MM.1S (cell line): ENCODE data around the gene AMT.

Experiments used
- DNase-seq: peaks from one replicate; pipeline ENCODE4 v3.0.0-alpha.2; 2015
- H2AFZ ChIP-seq: fragments of 300-600 bp; sonication (generic); 2 replicates; pipeline ENCODE4 v1.6.0; 2016; ENCODE audit warnings: antibody characterized with exemption, low read length
- H3F3A ChIP-seq: fragments of 300-600 bp; sonication (generic); 2 replicates; pipeline ENCODE4 v1.6.1; 2016; ENCODE audit warnings: mild to moderate bottlenecking, antibody characterized with exemption, low read length, moderate library complexity, mixed read lengths; ENCODE audit not compliant: insufficient read depth
- H3K27ac ChIP-seq: fragments of 300-600 bp; sonication (generic); 2 replicates; pipeline ENCODE4 v1.5.1; 2016; ENCODE audit warnings: mild to moderate bottlenecking, low read length
- H3K27me3 ChIP-seq: fragments of 300-600 bp; sonication (generic); replicated peaks from 2 replicates; pipeline ENCODE4 v1.6.0; 2016; ENCODE audit warnings: low read length; ENCODE audit not compliant: insufficient read depth
- H3K36me3 ChIP-seq: fragments of 300-600 bp; sonication (generic); replicated peaks from 2 replicates; pipeline ENCODE4 v1.6.1; 2016; ENCODE audit warnings: mild to moderate bottlenecking, low read length, mixed read lengths; ENCODE audit not compliant: insufficient read depth
- H3K4me1 ChIP-seq: fragments of 300-600 bp; sonication (generic); 2 replicates; pipeline ENCODE4 v1.6.1; 2016; ENCODE audit warnings: low read length, mixed read lengths
- H3K4me2 ChIP-seq: fragments of 300-600 bp; sonication (generic); 2 replicates; pipeline ENCODE4 v1.6.0; 2016; ENCODE audit warnings: low read depth, low read length
- H3K4me3 ChIP-seq: fragments of 300-600 bp; sonication (generic); 2 replicates; pipeline ENCODE4 v1.5.1; 2016; ENCODE audit warnings: low read length, mixed read lengths
- H3K79me2 ChIP-seq: fragments of 300-600 bp; sonication (generic); 2 replicates; pipeline ENCODE4 v1.6.1; 2016; ENCODE audit warnings: mixed run types, low read length, mixed read lengths
- H3K9ac ChIP-seq: fragments of 300-600 bp; sonication (generic); 2 replicates; pipeline ENCODE4 v1.6.1; 2016; ENCODE audit warnings: low read length, mixed read lengths
- H3K9me2 ChIP-seq: fragments of 300-600 bp; sonication (generic); replicated peaks from 2 replicates; pipeline ENCODE4 v1.6.1; 2016; ENCODE audit warnings: mild to moderate bottlenecking, low read length, mixed read lengths; ENCODE audit not compliant: insufficient read depth
- H3K9me3 ChIP-seq: fragments of 300-600 bp; sonication (generic); replicated peaks from 2 replicates; pipeline ENCODE4 v1.6.1; 2016; ENCODE audit warnings: mild to moderate bottlenecking, low read length, mixed read lengths; ENCODE audit not compliant: insufficient read depth
- H4K20me1 ChIP-seq: fragments of 300-600 bp; sonication (generic); 2 replicates; pipeline ENCODE4 v1.6.1; 2016; ENCODE audit warnings: mild to moderate bottlenecking, low read length, moderate library complexity, mixed read lengths; ENCODE audit not compliant: insufficient read depth
- CTCF ChIP-seq: fragments of 300-600 bp; sonication (generic); IDR thresholded peaks from 2 replicates; pipeline ENCODE4 v1.5.1; 2016; ENCODE audit warnings: antibody characterized with exemption, low read length, mixed read lengths
- EZH2 ChIP-seq: fragments of 300-600 bp; sonication (generic); optimal IDR thresholded peaks from 2 replicates; pipeline ENCODE3; 2017; ENCODE audit warnings: low read depth, mild to moderate bottlenecking, antibody characterized with exemption, low read length, mixed read lengths
- EZH2phosphoT487 ChIP-seq: fragments of 300-600 bp; sonication (generic); IDR thresholded peaks from 2 replicates; pipeline ENCODE4 v1.6.1; 2018; ENCODE audit warnings: antibody characterized with exemption, low read length

The AMT gene

GRCh38 chr3:49389297-49389696 lies 33.0 kb downstream of the AMT start:
- Histone ChIP-seq H3K9me3 (no peaks in the 10 kb centered on the region), H3F3A (no peaks in the 10 kb centered on the region), H3K27me3 (no peaks in the 10 kb centered on the region), H3K4me2 (no peak overlapping the region), H3K36me3 (0 out of 2 replicates have a peak, but pooled peaks cover 3% of the 10 kb centered on the region), H3K79me2 (peaks cover 95% of the 10 kb centered on the region), H3K9me2 (no peaks in the 10 kb centered on the region), H3K9ac (no peak overlapping the region), H3K4me3 (no peak overlapping the region), H3K27ac (no peak overlapping the region), H4K20me1 (peaks cover 48% of the 10 kb centered on the region), H3K4me1 (no peaks in the 10 kb centered on the region), H2AFZ (no peak overlapping the region)
- no peak for DNase-seq
- TF ChIP-seq EZH2 = no peak

- Histone ChIP-seq H3K9me2 (no peaks in the 10 kb centered on the region), H3K27ac (no peak overlapping the region), H3K36me3 (0 out of 2 replicates have a peak, but pooled peaks cover 3% of the 10 kb centered on the region)
These were observed 33.9 kb downstream of the AMT start for GRCh38 chr3:49388289-49388820.

GRCh38 chr3:49387721-49388120 lies 34.6 kb downstream of the AMT start:
- Histone ChIP-seq H3K79me2 (peaks cover 98% of the 10 kb centered on the region), H2AFZ (no peak overlapping the region), H3K9me3 (no peaks in the 10 kb centered on the region), H4K20me1 (peaks cover 50% of the 10 kb centered on the region), H3K27me3 (no peaks in the 10 kb centered on the region), H3K9me2 (no peaks in the 10 kb centered on the region), H3K9ac (no peak overlapping the region), H3K36me3 (0 out of 2 replicates have a peak, but pooled peaks cover 3% of the 10 kb centered on the region), H3K4me3 (no peak overlapping the region), H3F3A (0 out of 2 replicates have a peak, but pooled peaks cover 3% of the 10 kb centered on the region), H3K4me1 (no peaks in the 10 kb centered on the region), H3K4me2 (no peak overlapping the region), H3K27ac (no peak overlapping the region)
- TF ChIP-seq CTCF (no peak), EZH2 (no peak), EZH2phosphoT487 (no peak)
- DNase-seq = no peak

More at GRCh38 chr3:49388289-49388820, 33.9 kb downstream of the AMT start:
- Histone ChIP-seq H3K4me1 (no peaks in the 10 kb centered on the region), H3K79me2 (peaks cover 98% of the 10 kb centered on the region), H3K4me3 (no peak overlapping the region), H2AFZ (no peak overlapping the region), H4K20me1 (peaks cover 55% of the 10 kb centered on the region), H3F3A (0 out of 2 replicates have a peak, but pooled peaks cover 3% of the 10 kb centered on the region), H3K9ac (no peak overlapping the region), H3K4me2 (no peak overlapping the region), H3K9me3 (no peaks in the 10 kb centered on the region), H3K27me3 (no peaks in the 10 kb centered on the region)
- TF ChIP-seq EZH2phosphoT487 = no peak
- TF ChIP-seq CTCF = no peak
- no peak for TF ChIP-seq EZH2
- DNase-seq = no peak

- Histone ChIP-seq H2AFZ (no peak overlapping the region), H3K4me3 (no peak overlapping the region), H3K36me3 (0 out of 2 replicates have a peak, but pooled peaks cover 3% of the 10 kb centered on the region), H3K9me2 (no peaks in the 10 kb centered on the region), H3K27me3 (no peaks in the 10 kb centered on the region), H3K27ac (no peak overlapping the region), H3K9ac (no peak overlapping the region), H3K4me2 (no peak overlapping the region), H3K9me3 (no peaks in the 10 kb centered on the region), H3K79me2 (peaks cover 97% of the 10 kb centered on the region), H4K20me1 (peaks cover 45% of the 10 kb centered on the region), H3F3A (0 out of 2 replicates have a peak, but pooled peaks cover 3% of the 10 kb centered on the region), H3K4me1 (no peaks in the 10 kb centered on the region)
- TF ChIP-seq EZH2 (no peak), EZH2phosphoT487 (no peak), CTCF (no peak)
- no peak for DNase-seq
These were observed 36.1 kb downstream of the AMT start for GRCh38 chr3:49386056-49386756.
